A673 (cell line): ENCODE results near the gene C20orf173. TPM values are rescaled to one million over a fixed set of nuclear protein-coding genes. Genes with fewer than 3 reads are reported as not detected.

Experiments used
- BruUV-seq: library from RNA; stranded (reverse); fragments of 400-500 nt; replicated peaks from 2 replicates; lab custom pipeline; 2021; lab: Mats Ljungman, UMichigan
- CTCF ChIA-PET: fragments of 300-600 bp; sonication (Branson Sonifier 250); formaldehyde crosslinking; loops from one replicate; lab custom pipeline; 2022; ENCODE audit warnings: antibody characterized with exemption; lab: Charles Lee
- POLR2A ChIA-PET: fragments of 300-600 bp; sonication (Branson Sonifier 250); formaldehyde crosslinking; loops from one replicate; lab custom pipeline; 2022; ENCODE audit warnings: antibody characterized with exemption; ENCODE audit not compliant: low non-redundant PET; lab: Charles Lee
- DNase-seq: peaks from one replicate; pipeline ENCODE4 v3.0.0-alpha.2; 2015; ENCODE audit warnings: low spot score
- H3K27ac ChIP-seq: fragments of 200-600 bp; sonication (generic); 2 replicates; pipeline ENCODE4 v1.5.1; 2016; ENCODE audit warnings: mixed run types, low read depth, mild to moderate bottlenecking, mixed read lengths, antibody characterized with exemption, low read length; ENCODE audit not compliant: poor library complexity, severe bottlenecking
- H3K27me3 ChIP-seq: fragments of 200-600 bp; sonication (generic); replicated peaks from 2 replicates; pipeline ENCODE4 v1.6.1; 2017; ENCODE audit warnings: mixed run types, low read depth, mild to moderate bottlenecking, mixed read lengths, antibody characterized with exemption, low read length; ENCODE audit not compliant: insufficient read depth, poor library complexity
- H3K36me3 ChIP-seq: fragments of 200-600 bp; sonication (generic); 2 replicates; pipeline ENCODE4 v1.6.1; 2016; ENCODE audit warnings: mixed run types, mild to moderate bottlenecking, mixed read lengths, antibody characterized with exemption, low read length; ENCODE audit not compliant: insufficient read depth, poor library complexity, severe bottlenecking
- H3K4me1 ChIP-seq: fragments of 200-600 bp; sonication (generic); 2 replicates; pipeline ENCODE4 v1.6.1; 2017; ENCODE audit warnings: mixed run types, mild to moderate bottlenecking, mixed read lengths, antibody characterized with exemption, low read length; ENCODE audit not compliant: insufficient read depth, poor library complexity, severe bottlenecking
- H3K4me3 ChIP-seq: fragments of 200-600 bp; sonication (generic); 2 replicates; pipeline ENCODE4 v1.5.1; 2016; ENCODE audit warnings: low read depth, mixed run types, mild to moderate bottlenecking, mixed read lengths, low read length; ENCODE audit not compliant: poor library complexity, severe bottlenecking
- H3K9me3 ChIP-seq: fragments of 200-600 bp; sonication (generic); 2 replicates; pipeline ENCODE4 v1.6.1; 2016; ENCODE audit warnings: mixed run types, low read depth, mild to moderate bottlenecking, mixed read lengths, antibody characterized with exemption, low read length; ENCODE audit not compliant: poor library complexity, severe bottlenecking
- CTCF ChIP-seq: fragments of 300-800, 200-600 bp; sonication (generic); conservative IDR thresholded peaks from 2 replicates; pipeline ENCODE4 v1.5.1; 2017; ENCODE audit warnings: low read depth, mild to moderate bottlenecking, antibody characterized with exemption, low read length, moderate library complexity, mixed read lengths
- EZH2 ChIP-seq: fragments of 200-600 bp; sonication (generic); IDR thresholded peaks from 2 replicates; pipeline ENCODE4 v1.6.1; 2017; ENCODE audit warnings: borderline replicate concordance, low read depth, mild to moderate bottlenecking, mixed read lengths, antibody characterized with exemption, low read length; ENCODE audit not compliant: poor library complexity, severe bottlenecking
- intact Hi-C: fragments of 100-400 bp; cut with micrococcal nuclease; formaldehyde crosslinking; loops from one replicate; pipeline ENCODE4 v1.10.0; 2022; ENCODE audit not compliant: unreplicated experiment
- total RNA-seq: library from RNA; stranded (reverse); gene quantifications from 2 replicates; pipeline ENCODE4 v1.2.3, GENCODE V29; 2021

Gene C20orf173
- total RNA-seq, 1 experiment from 2014 or later = not detected

- CTCF ChIA-PET = no interaction called here
- BruUV-seq = no TSS peak
Measured at GRCh38 chr20:35571555-35571954, 42.1 kb upstream of the C20orf173 start.

GRCh38 chr20:35568645-35569044 is 39.2 kb upstream of the C20orf173 start:
- Histone ChIP-seq H3K36me3 (no peaks in the 10 kb centered on the region), H3K27ac (no peak overlapping the region), H3K27me3 (no peaks in the 10 kb centered on the region), H3K4me3 (no peak overlapping the region), H3K4me1 (no peaks in the 10 kb centered on the region), H3K9me3 (no peaks in the 10 kb centered on the region)
- intact Hi-C loops = no loop called here
- TF ChIP-seq EZH2 (no peak), CTCF (peak; percentile 32; the same call in 1 of the 2 replicates)
- ChIA-PET CTCF (no interaction called here), POLR2A (no interaction called here)
- no peak for DNase-seq
- no TSS peak for BruUV-seq

More at GRCh38 chr20:35571555-35571954, 42.1 kb upstream of the C20orf173 start:
- H3K36me3 ChIP-seq = no peaks in the 10 kb centered on the region
- H3K4me3 ChIP-seq = no peak overlapping the region
- H3K27me3 ChIP-seq = no peaks in the 10 kb centered on the region
- no peaks in the 10 kb centered on the region for H3K9me3 ChIP-seq
- no peaks in the 10 kb centered on the region for H3K4me1 ChIP-seq
- no peak overlapping the region for H3K27ac ChIP-seq
- intact Hi-C loops = no loop called here
- no peak for DNase-seq
- TF ChIP-seq EZH2 (no peak), CTCF (no peak)
- POLR2A ChIA-PET = no interaction called here

GRCh38 chr20:35564905-35565304 is 35.5 kb upstream of the C20orf173 start:
- TF ChIP-seq EZH2 (no peak), CTCF (no peak)
- BruUV-seq = no TSS peak
- H3K4me1 ChIP-seq = no peaks in the 10 kb centered on the region
- H3K9me3 ChIP-seq = no peaks in the 10 kb centered on the region
- H3K27ac ChIP-seq = no peak overlapping the region
- no peaks in the 10 kb centered on the region for H3K36me3 ChIP-seq
- no peaks in the 10 kb centered on the region for H3K27me3 ChIP-seq
- no peak overlapping the region for H3K4me3 ChIP-seq
- DNase-seq = no peak
- intact Hi-C loops = no loop called here
- POLR2A ChIA-PET = interaction anchor here (0.6 kb wide), 1 partner anchor 32 kb away, joined by 5 read pairs; no protein-coding TSS in a partner anchor
- CTCF ChIA-PET = no interaction called here
